GM12878 (cell line): Measurements from ENCODE around the gene SEPTIN6. TPM values are rescaled to one million over a fixed set of nuclear protein-coding genes. Genes with fewer than 3 reads are reported as not detected.
A peak's percentile ranks its signal among the peaks of the same experiment; 100 is the strongest.

Experiments
- BCL3 ChIP-seq: IDR thresholded peaks from 2 replicates; pipeline ENCODE4 v1.6.1; 2011; ENCODE audit warnings: borderline replicate concordance, low read depth, mild to moderate bottlenecking, moderate library complexity, low read length; ENCODE audit not compliant: insufficient read depth, poor library complexity, severe bottlenecking
- BHLHE40 ChIP-seq, 2 experiments: fragments of 450-650 bp in 1 of 2; IDR thresholded peaks; 2 replicates each; pipeline ENCODE4 v1.6.1; 2011 to 2017; ENCODE audit warnings: low read depth in 2 of 2, borderline replicate concordance in 1 of 2, improper control_type of control experiment in 1 of 2, low read length in 1 of 2, mild to moderate bottlenecking in 1 of 2
- BMI1 ChIP-seq: fragments of 450-650 bp; IDR thresholded peaks from 2 replicates; pipeline ENCODE4 v1.6.1; 2016; ENCODE audit warnings: mild to moderate bottlenecking, moderate library complexity, borderline replicate concordance
- CBX3 ChIP-seq: fragments of 200-600 bp; sonication (generic); IDR thresholded peaks from 2 replicates; pipeline ENCODE4 v1.6.1; 2016; ENCODE audit warnings: low read depth, borderline replicate concordance
- CEBPZ ChIP-seq: fragments of 150-350 bp; IDR thresholded peaks from 2 replicates; pipeline ENCODE4 v1.6.1; 2016; ENCODE audit warnings: low read depth, low read length
- IRF4 ChIP-seq: IDR thresholded peaks from 2 replicates; pipeline ENCODE4 v1.6.1; 2011; ENCODE audit warnings: low read depth, low read length
- JUNB ChIP-seq: IDR thresholded peaks from 2 replicates; pipeline ENCODE4 v1.6.1; 2016; ENCODE audit warnings: antibody characterized with exemption, mild to moderate bottlenecking
- KAT2A ChIP-seq: conservative IDR thresholded peaks from 2 replicates; pipeline ENCODE4 v1.6.1; 2011; ENCODE audit warnings: low read depth, low read length; ENCODE audit not compliant: control insufficient read depth
- NBN ChIP-seq: fragments of 450-650 bp; IDR thresholded peaks from 2 replicates; pipeline ENCODE4 v1.6.1; 2016
- NFXL1 ChIP-seq: fragments of 450-650 bp; IDR thresholded peaks from 2 replicates; pipeline ENCODE4 v1.6.1; 2017; ENCODE audit warnings: antibody characterized with exemption, mild to moderate bottlenecking, borderline replicate concordance
- NFYB ChIP-seq: IDR thresholded peaks from 2 replicates; pipeline ENCODE4 v1.6.1; 2011; ENCODE audit warnings: low read depth, mild to moderate bottlenecking, low read length, improper control_type of control experiment, moderate library complexity; ENCODE audit not compliant: insufficient read depth
- NR2C2 ChIP-seq: IDR thresholded peaks from 2 replicates; pipeline ENCODE4 v1.6.1; 2011; ENCODE audit warnings: borderline replicate concordance, low read depth; ENCODE audit not compliant: control insufficient read depth, insufficient read length
- PKNOX1 ChIP-seq: fragments of 450-650 bp; IDR thresholded peaks from 2 replicates; pipeline ENCODE4 v1.6.1; 2016; ENCODE audit warnings: mild to moderate bottlenecking
- POU2F2 ChIP-seq: IDR thresholded peaks from 3 replicates; pipeline ENCODE4 v1.6.1; 2011; ENCODE audit warnings: low read depth, mild to moderate bottlenecking, low read length, borderline replicate concordance
- RBBP5 ChIP-seq: fragments of 200-600 bp; sonication (generic); conservative IDR thresholded peaks from 2 replicates; pipeline ENCODE4 v1.6.1; 2016
- STAT3 ChIP-seq: IDR thresholded peaks from 2 replicates; pipeline ENCODE4 v1.6.1; 2011; ENCODE audit warnings: low read depth, low read length, improper control_type of control experiment
- ZBTB40 ChIP-seq: fragments of 450-650 bp; IDR thresholded peaks from 2 replicates; pipeline ENCODE4 v1.6.1; 2016; ENCODE audit warnings: mild to moderate bottlenecking, moderate library complexity, borderline replicate concordance
- ZNF207 ChIP-seq: fragments of 450-650 bp; IDR thresholded peaks from 2 replicates; pipeline ENCODE4 v1.6.1; 2014; ENCODE audit warnings: antibody characterized with exemption, mild to moderate bottlenecking, borderline replicate concordance
- ZNF24 ChIP-seq: fragments of 450-650 bp; IDR thresholded peaks from 2 replicates; pipeline ENCODE4 v1.6.1; 2017; ENCODE audit warnings: antibody characterized with exemption, mild to moderate bottlenecking
- polyA plus RNA-seq, 11 experiments: library from polyadenylated mRNA; depleted of rRNA in 4 of 11; unstranded in 6 of 11; stranded (reverse) in 5 of 11; fragments of >200 nt; fragmentation: Nextera tagmentation in 4 of 11; fragmentation: Illumina TruSeq in 1 of 11; extraction: Ambion mirVana in 4 of 11; extraction: Trizol in 1 of 11; gene quantifications; 1 replicate in 1 of 11; 2 replicates in 10 of 11; pipeline versions ENCODE4 v1.2.1 to v1.2.3, GENCODE V29; 2011 to 2016; ENCODE audit warnings: inconsistent platforms in 2 of 11, missing spikeins in 2 of 11, low read depth in 1 of 11
- total RNA-seq, 4 experiments: library from RNA; depleted of rRNA in 3 of 4; stranded (reverse); fragments of >200 nt in 3 of 4; fragmentation: Illumina TruSeq in 1 of 4; extraction: Trizol in 1 of 4; gene quantifications; 2 replicates each; pipeline versions ENCODE4 v1.2.1 to v1.2.3, GENCODE V29; 2013 to 2021

The SEPTIN6 gene
- total and polyA plus RNA-seq, 10 of the 15 experiments (the other 5 are each of a cell fraction or from before 2014, with no cell fraction given) = 37.2 to 353 (median 154) TPM

- TF ChIP-seq IRF4 (peak; percentile 93), NR2C2 (no peak), JUNB (peak; percentile 99), BHLHE40 (IDR thresholded peaks at IDR 0.05; ENCODE audit: borderline replicate concordance in 1 of 2, low read depth in 2 of 2, low read length in 1 of 2) (peak; percentile 70 to 80), ZBTB40 (no peak), ZNF207 (peak; percentile 76; the same call in 1 of the 2 replicates), BCL3 (peak; percentile 82), NFXL1 (no peak), STAT3 (0 out of 2 replicates have a peak, but pooled peaks have one; percentile 66), POU2F2 (peak; percentile 75; the same call in 1 of the 3 replicates), BMI1 (peak; percentile 69; the same call in 1 of the 2 replicates), RBBP5 (no peak), PKNOX1 (peak; percentile 70), CEBPZ (no peak), NFYB (no peak), KAT2A (no peak), NBN (peak; percentile 90), CBX3 (no peak), ZNF24 (peak; percentile 72; the same call in 1 of the 2 replicates)
Measured at GRCh38 chrX:119647552-119648420, 45.2 kb downstream of the SEPTIN6 start (continued).
